COLO668 (cell line): ENCODE measurements around the gene FAXDC2.
"Not testable (repeated sequence)": the region's sequence is repeated elsewhere in the genome, so short reads cannot be mapped to it uniquely, and the experiment has no call there.

Experiments used
- DNase-seq: peaks from one replicate; lab custom pipeline; 2025; ENCODE audit not compliant: unreplicated experiment; lab: John Stamatoyannopoulos, UW

FAXDC2 gene

GRCh38 chr5:154862766-154863165, 12.4 kb upstream of the FAXDC2 start:
- DNase-seq, result no peak

- no peak for DNase-seq
Observed at GRCh38 chr5:154861946-154862345, 11.5 kb upstream of the FAXDC2 start.

GRCh38 chr5:154860765-154861164, 10.4 kb upstream of the FAXDC2 start:
- DNase-seq, result no peak

GRCh38 chr5:154860123-154860522, 9.7 kb upstream of the FAXDC2 start:
- no peak for DNase-seq

- no peak for DNase-seq
Observed at GRCh38 chr5:154858972-154859871, 8.8 kb upstream of the FAXDC2 start.

- DNase-seq, result peak; percentile 97
Observed at GRCh38 chr5:154858297-154858971, 8.0 kb upstream of the FAXDC2 start, which contains the start of gene CNOT8. TSS of gene CNOT8 (plus strand) at chr5:154858627. CDS start at chr5:154863279, 4,652 bp downstream.

- DNase-seq, result peak; percentile 90
Observed at GRCh38 chr5:154857530-154858296, 7.3 kb upstream of the FAXDC2 start.

- DNase-seq, result no peak
Observed at GRCh38 chr5:154851351-154851750, 948 bp upstream of the FAXDC2 start.

GRCh38 chr5:154849791-154850201, 607 bp downstream of the FAXDC2 start:
- DNase-seq, result no peak

- no peak for DNase-seq
Observed at GRCh38 chr5:154849264-154849785, 1.1 kb downstream of the FAXDC2 start.

GRCh38 chr5:154844809-154845208, 5.6 kb downstream of the FAXDC2 start:
- DNase-seq, result no peak

- DNase-seq, result no peak
Observed at GRCh38 chr5:154842689-154843530, 7.5 kb downstream of the FAXDC2 start.

GRCh38 chr5:154841273-154841661, 9.1 kb downstream of the FAXDC2 start:
- no peak for DNase-seq

- DNase-seq, result no peak
Observed at GRCh38 chr5:154840435-154841272, 9.7 kb downstream of the FAXDC2 start.

GRCh38 chr5:154837009-154837901, 13.1 kb downstream of the FAXDC2 start:
- no peak for DNase-seq

- peak; percentile 26 for DNase-seq
Observed at GRCh38 chr5:154836225-154836624, 14.2 kb downstream of the FAXDC2 start.

GRCh38 chr5:154835701-154836052, 14.7 kb downstream of the FAXDC2 start:
- DNase-seq, result not testable (repeated sequence)

GRCh38 chr5:154834053-154834452, 16.4 kb downstream of the FAXDC2 start:
- peak; percentile 5 for DNase-seq
